ENCODE measurements around the gene SCARB1. TPM values are rescaled to one million over a fixed set of nuclear protein-coding genes. Genes with fewer than 3 reads are reported as not detected.

SCARB1 gene
- total RNA-seq, 1 donor from 2014 or later, result 81.1 TPM

DNA sequence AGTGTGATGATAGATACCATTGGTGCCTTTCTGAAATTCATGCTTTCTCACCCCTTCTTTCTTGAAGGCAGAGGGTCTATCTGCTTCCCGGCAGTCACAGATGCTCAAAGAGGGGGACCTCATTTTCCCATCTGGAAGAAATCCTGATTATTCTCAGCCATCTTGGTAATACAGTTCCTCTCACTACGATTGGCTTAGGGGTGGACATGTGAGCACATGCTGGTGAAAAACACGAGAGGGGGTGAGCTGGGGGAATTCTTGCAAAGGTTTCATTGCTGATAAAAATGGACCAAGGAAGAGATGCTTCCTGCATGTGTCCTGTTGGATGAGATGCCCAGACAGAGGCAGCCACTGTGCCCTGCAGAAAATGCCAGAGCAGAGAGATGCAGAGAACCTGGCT lies 13.8 kb upstream of the SCARB1 start:
- Histone ChIP-seq H3K9me3 (no peaks in the 10 kb centered on the region), H3K27ac (no peak overlapping the region), H3K4me1 (no peaks in the 10 kb centered on the region), H3K36me3 (no peaks in the 10 kb centered on the region), H3K4me3 (no peak overlapping the region), H3K27me3 (no peaks in the 10 kb centered on the region)
- TF ChIP-seq, protein P1, sequence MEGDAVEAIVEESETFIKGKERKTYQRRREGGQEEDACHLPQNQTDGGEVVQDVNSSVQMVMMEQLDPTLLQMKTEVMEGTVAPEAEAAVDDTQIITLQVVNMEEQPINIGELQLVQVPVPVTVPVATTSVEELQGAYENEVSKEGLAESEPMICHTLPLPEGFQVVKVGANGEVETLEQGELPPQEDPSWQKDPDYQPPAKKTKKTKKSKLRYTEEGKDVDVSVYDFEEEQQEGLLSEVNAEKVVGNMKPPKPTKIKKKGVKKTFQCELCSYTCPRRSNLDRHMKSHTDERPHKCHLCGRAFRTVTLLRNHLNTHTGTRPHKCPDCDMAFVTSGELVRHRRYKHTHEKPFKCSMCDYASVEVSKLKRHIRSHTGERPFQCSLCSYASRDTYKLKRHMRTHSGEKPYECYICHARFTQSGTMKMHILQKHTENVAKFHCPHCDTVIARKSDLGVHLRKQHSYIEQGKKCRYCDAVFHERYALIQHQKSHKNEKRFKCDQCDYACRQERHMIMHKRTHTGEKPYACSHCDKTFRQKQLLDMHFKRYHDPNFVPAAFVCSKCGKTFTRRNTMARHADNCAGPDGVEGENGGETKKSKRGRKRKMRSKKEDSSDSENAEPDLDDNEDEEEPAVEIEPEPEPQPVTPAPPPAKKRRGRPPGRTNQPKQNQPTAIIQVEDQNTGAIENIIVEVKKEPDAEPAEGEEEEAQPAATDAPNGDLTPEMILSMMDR (IDR thresholded peaks at IDR 0.05), result no peak
- no peak for DNase-seq (ENCODE audit: low spot score in 2 of 2)
- intact Hi-C loops (cut with DNase I), result no loop called here

DNA sequence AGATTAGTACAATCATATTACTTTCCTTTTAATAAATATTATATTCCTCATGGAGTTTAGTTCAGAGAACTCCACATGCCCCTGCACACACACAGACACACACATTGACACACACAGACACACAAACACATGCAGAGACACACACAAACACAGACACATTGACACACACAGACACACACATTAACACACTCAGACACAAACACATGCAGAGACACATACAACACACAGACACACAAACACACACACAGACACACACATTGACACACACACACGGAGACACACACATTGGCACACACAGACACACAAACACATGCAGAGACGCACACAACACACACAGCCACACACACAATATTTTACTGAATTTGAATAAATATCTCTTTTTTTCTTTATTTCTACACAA lies 12.5 kb upstream of the SCARB1 start:
- Histone ChIP-seq H3K4me1 (no peaks in the 10 kb centered on the region), H3K9me3 (no peaks in the 10 kb centered on the region), H3K27me3 (no peaks in the 10 kb centered on the region), H3K36me3 (no peaks in the 10 kb centered on the region), H3K4me3 (no peak overlapping the region), H3K27ac (no peak overlapping the region)
- TF ChIP-seq, protein P1 (IDR thresholded peaks at IDR 0.05), result no peak
- intact Hi-C loops (cut with DNase I), result no loop called here
- no peak for DNase-seq (ENCODE audit: low spot score in 2 of 2)

DNA sequence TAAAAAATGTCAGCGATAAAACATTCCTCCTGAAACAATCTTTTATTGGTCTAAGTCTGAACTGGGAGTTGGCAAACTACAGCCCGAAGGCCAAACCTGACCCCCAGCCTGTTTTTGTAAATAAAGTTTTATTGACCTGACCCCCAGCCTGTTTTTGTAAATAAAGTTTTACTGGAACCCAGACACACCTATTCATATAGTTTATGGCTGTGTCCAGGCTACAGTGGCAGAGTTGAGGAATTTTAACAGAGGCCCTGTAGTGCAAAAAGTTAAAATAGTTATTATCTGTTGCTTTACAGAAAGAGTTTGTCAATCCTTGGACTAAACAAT lies 12.1 kb upstream of the SCARB1 start:
- Histone ChIP-seq H3K4me3 (no peak overlapping the region), H3K27ac (no peak overlapping the region), H3K9me3 (no peaks in the 10 kb centered on the region), H3K27me3 (no peaks in the 10 kb centered on the region), H3K4me1 (no peaks in the 10 kb centered on the region), H3K36me3 (no peaks in the 10 kb centered on the region)
- no peak for DNase-seq (ENCODE audit: low spot score in 2 of 2)
- intact Hi-C loops (cut with DNase I), result no loop called here
- TF ChIP-seq, protein P1 (IDR thresholded peaks at IDR 0.05), result no peak

GRCh38 chr12:124874988-124875802 lies 11.5 kb upstream of the SCARB1 start:
- intact Hi-C loops (cut with DNase I), result no loop called here
- Histone ChIP-seq H3K4me1 (no peaks in the 10 kb centered on the region), H3K9me3 (no peaks in the 10 kb centered on the region), H3K36me3 (no peaks in the 10 kb centered on the region), H3K27ac (no peak overlapping the region), H3K27me3 (no peaks in the 10 kb centered on the region), H3K4me3 (no peak overlapping the region)
- TF ChIP-seq, protein P1 (IDR thresholded peaks at IDR 0.05), result no peak
- DNase-seq (ENCODE audit: low spot score in 2 of 2), result no peak

GRCh38 chr12:124874188-124874587 lies 10.5 kb upstream of the SCARB1 start:
- Histone ChIP-seq H3K4me3 (no peak overlapping the region), H3K27ac (no peak overlapping the region), H3K27me3 (no peaks in the 10 kb centered on the region), H3K36me3 (no peaks in the 10 kb centered on the region), H3K4me1 (no peaks in the 10 kb centered on the region), H3K9me3 (no peaks in the 10 kb centered on the region)
- DNase-seq (ENCODE audit: low spot score in 2 of 2), result no peak
- intact Hi-C loops (cut with DNase I), result no loop called here
- TF ChIP-seq, protein P1 (IDR thresholded peaks at IDR 0.05), result no peak
